CD14-positive monocyte (primary cell): ENCODE measurements around the gene RING1. TPM values are rescaled to one million over a fixed set of nuclear protein-coding genes. Genes with fewer than 3 reads are reported as not detected.

Source experiments
- DNase-seq, 3 donors: peaks; one replicate each; pipeline ENCODE4 v3.0.0-alpha.2; 2011 to 2022
- H2AFZ ChIP-seq: 2 replicates; pipeline ENCODE4 v1.6.0; 2012; ENCODE audit warnings: mild to moderate bottlenecking, low read depth, low read length, inconsistent platforms; ENCODE audit not compliant: insufficient read depth, poor library complexity, severe bottlenecking
- H3K27ac ChIP-seq, 2 donors: 1 replicate in 1 of 2; 2 replicates in 1 of 2; pipeline ENCODE4 v1.5.1; 2012 to 2013; ENCODE audit warnings: low read length in 2 of 2, control low read depth in 1 of 2, inconsistent platforms in 1 of 2, low read depth in 1 of 2, mild to moderate bottlenecking in 1 of 2
- H3K27me3 ChIP-seq, 2 donors: one replicate each; pipeline versions ENCODE4 v1.6.0 to v1.6.1; 2011 to 2013; ENCODE audit warnings: low read length in 2 of 2; ENCODE audit not compliant: control insufficient read depth in 2 of 2, insufficient read depth in 2 of 2
- H3K36me3 ChIP-seq, 2 donors: replicated peaks in 1 of 2; 1 replicate in 1 of 2; 2 replicates in 1 of 2; pipeline versions ENCODE4 v1.5.1 to v1.6.1; 2012 to 2013; ENCODE audit warnings: low read length in 2 of 2, control low read depth in 1 of 2, inconsistent platforms in 1 of 2, mild to moderate bottlenecking in 1 of 2; ENCODE audit not compliant: insufficient read depth in 2 of 2, control insufficient read depth in 1 of 2
- H3K4me1 ChIP-seq, 2 donors: 1 replicate in 1 of 2; 2 replicates in 1 of 2; pipeline versions ENCODE4 v1.5.1 to v1.6.1; 2012 to 2013; ENCODE audit warnings: low read length in 2 of 2, control low read depth in 1 of 2, inconsistent platforms in 1 of 2, mild to moderate bottlenecking in 1 of 2, moderate library complexity in 1 of 2; ENCODE audit not compliant: insufficient read depth in 2 of 2, control insufficient read depth in 1 of 2
- H3K4me2 ChIP-seq: replicated peaks from 2 replicates; pipeline ENCODE3; 2012; ENCODE audit warnings: low read length, moderate library complexity, mild to moderate bottlenecking; ENCODE audit not compliant: poor library complexity, severe bottlenecking; ENCODE audit errors: extremely low read depth
- H3K4me3 ChIP-seq, 3 experiments: fragments of 200-600 bp in 1 of 3; sonication (generic) in 1 of 3; replicated peaks in 1 of 3; 1 replicate in 2 of 3; 2 replicates in 1 of 3; pipeline ENCODE4 v1.5.1; 2011 to 2013; ENCODE audit warnings: low read length in 3 of 3, mild to moderate bottlenecking in 3 of 3, control low read depth in 2 of 3, low read depth in 2 of 3, inconsistent platforms in 1 of 3, moderate library complexity in 1 of 3
- H3K79me2 ChIP-seq: 2 replicates; pipeline ENCODE4 v1.6.0; 2012; ENCODE audit warnings: mild to moderate bottlenecking, control low read depth, inconsistent platforms, low read length, moderate library complexity; ENCODE audit not compliant: insufficient read depth
- H3K9ac ChIP-seq: 2 replicates; pipeline ENCODE4 v1.6.0; 2017; ENCODE audit warnings: low read length, mild to moderate bottlenecking; ENCODE audit not compliant: insufficient read depth, poor library complexity, severe bottlenecking
- H3K9me3 ChIP-seq, 2 donors: replicated peaks in 1 of 2; 1 replicate in 1 of 2; 2 replicates in 1 of 2; pipeline versions ENCODE4 v1.5.1 to v1.6.1; 2012 to 2013; ENCODE audit warnings: low read length in 2 of 2, control low read depth in 1 of 2; ENCODE audit not compliant: control insufficient read depth in 1 of 2, insufficient read depth in 1 of 2
- H4K20me1 ChIP-seq: 2 replicates; pipeline ENCODE4 v1.6.0; 2012; ENCODE audit warnings: mild to moderate bottlenecking, low read length, control low read depth, moderate library complexity; ENCODE audit not compliant: insufficient read depth
- H3K27ac Mint-ChIP-seq, 7 donors: one replicate each; pipeline ENCODE4 v1.8.0; 2020; ENCODE audit warnings: mild to moderate bottlenecking in 7 of 7, mixed read lengths in 7 of 7, moderate library complexity in 6 of 7, inconsistent platforms in 2 of 7
- H3K27me3 Mint-ChIP-seq, 3 donors: one replicate each; pipeline ENCODE4 v1.8.0; 2021 to 2022; ENCODE audit warnings: low read depth in 3 of 3, mild to moderate bottlenecking in 3 of 3, mixed read lengths in 3 of 3, moderate library complexity in 3 of 3, inconsistent platforms in 1 of 3
- H3K36me3 Mint-ChIP-seq, 2 donors: one replicate each; pipeline ENCODE4 v1.8.0; 2020; ENCODE audit warnings: mixed read lengths in 2 of 2, inconsistent platforms in 1 of 2, mild to moderate bottlenecking in 1 of 2
- H3K4me1 Mint-ChIP-seq: one replicate; pipeline ENCODE4 v1.8.0; 2020; ENCODE audit warnings: mild to moderate bottlenecking, mixed read lengths
- H3K4me3 Mint-ChIP-seq, 2 donors: one replicate each; pipeline ENCODE4 v1.8.0; 2020; ENCODE audit warnings: mild to moderate bottlenecking in 2 of 2, mixed read lengths in 2 of 2, moderate library complexity in 1 of 2
- H3K9me3 Mint-ChIP-seq, 7 donors: one replicate each; pipeline ENCODE4 v1.8.0; 2020 to 2022; ENCODE audit warnings: mixed read lengths in 7 of 7, mild to moderate bottlenecking in 6 of 7, moderate library complexity in 6 of 7, inconsistent platforms in 2 of 7
- CTCF ChIP-seq: fragments of 200-600 bp; IDR thresholded peaks from one replicate; pipeline ENCODE4 v1.8.0; 2022; ENCODE audit warnings: antibody characterized with exemption, mild to moderate bottlenecking
- WGBS: methylation state at CpG from one replicate; pipeline ENCODE4 v1.1.5; 2013; ENCODE audit warnings: missing lambda C conversion rate; ENCODE audit not compliant: insufficient coverage; 5-methylcytosine and 5-hydroxymethylcytosine counted together
- intact Hi-C, 2 donors: fragments of 100-400 bp; cut with micrococcal nuclease; formaldehyde crosslinking; loops; one replicate each; pipeline versions ENCODE4 v1.15.0 to v1.15.1; 2023
- polyA plus RNA-seq, 3 donors: library from polyadenylated mRNA; depleted of rRNA in 1 of 3; unstranded in 2 of 3; stranded (reverse) in 1 of 3; fragments of 300-500 nt in 2 of 3; fragments of >200 nt in 1 of 3; fragmentation: Illumina TruSeq in 2 of 3; gene quantifications; 1 replicate in 2 of 3; 2 replicates in 1 of 3; pipeline ENCODE4 v1.2.3, GENCODE V29; 2012 to 2021

Gene RING1
- polyA plus RNA-seq, 3 donors = 4.6 to 27.9 (median 5.7) TPM

DNA sequence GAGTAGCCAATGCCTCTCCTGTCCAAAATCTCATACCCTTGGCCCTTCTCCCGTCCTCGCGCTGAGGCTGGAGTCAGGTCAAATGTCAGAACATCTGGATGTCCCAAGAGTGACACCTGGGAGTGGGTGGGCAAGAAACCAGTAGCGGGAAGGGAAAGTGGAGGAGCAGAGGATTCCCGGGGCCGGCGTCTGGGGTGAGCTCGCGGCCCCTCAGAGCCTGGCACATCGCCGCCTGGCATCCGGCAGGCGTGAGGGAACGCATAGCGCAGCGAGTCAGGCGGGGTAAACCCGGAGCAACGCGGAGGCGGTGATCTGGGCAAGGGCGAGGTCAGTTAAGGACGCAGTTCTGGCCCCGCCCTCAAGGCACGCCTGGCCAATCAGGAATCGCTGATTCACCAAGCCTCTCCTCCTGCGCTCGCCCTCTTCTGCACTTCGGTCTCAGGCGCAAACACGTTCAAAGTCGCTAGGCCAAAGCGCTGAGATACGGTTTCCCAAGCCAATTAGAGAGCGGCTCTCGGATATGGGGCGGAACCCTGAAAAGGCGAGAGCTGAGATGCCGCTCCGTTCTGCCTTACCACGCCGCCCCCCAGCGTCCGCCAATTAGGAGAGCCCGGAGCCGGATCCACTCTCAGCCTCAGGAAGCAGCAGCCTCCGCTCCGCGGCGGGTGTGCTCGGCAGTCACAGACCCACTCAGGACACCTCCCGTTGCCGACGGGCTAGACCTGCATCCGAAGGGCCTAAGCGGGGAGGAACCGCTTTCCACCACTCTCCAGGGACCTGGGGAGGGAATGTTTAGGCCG lies 40.8 kb downstream of the RING1 start:
- Histone ChIP-seq H3K4me1 (peaks cover 24 to 29% of the 10 kb centered on the region in 2 donors), H3K4me2 (peak overlapping the region; percentile 84), H3K9ac (peak overlapping the region; percentile 71), H3K27ac (peak overlapping the region; percentile 92 to 93), H3K36me3 (peaks cover 10 to 21% of the 10 kb centered on the region in 2 donors), H3K9me3 (no peaks in the 10 kb centered on the region), H3K27me3 (no peaks in the 10 kb centered on the region), H2AFZ (peak overlapping the region; percentile 90), H4K20me1 (no peaks in the 10 kb centered on the region), H3K79me2 (peaks cover 4% of the 10 kb centered on the region), H3K4me3 (peak overlapping the region; percentile 43 to 77 (median 58))
- Mint-ChIP-seq H3K9me3 (no peaks in the 10 kb centered on the region), H3K4me3 (peak overlapping the region; percentile 81 to 92), H3K4me1 (peaks cover 32% of the 10 kb centered on the region), H3K27ac (peak overlapping the region; percentile 91 to 97 (median 96)), H3K36me3 (peaks cover 19 to 21% of the 10 kb centered on the region in 2 donors), H3K27me3 (peaks cover 7 to 13% (median 7%) of the 10 kb centered on the region in 3 donors)
- DNase-seq = peak; percentile 99
- no peak for TF ChIP-seq CTCF
- intact Hi-C loops = loop anchor here (2.0 to 10.0 kb wide), 10 partner anchors 37 to 314 kb away; partner anchors contain the start of genes COL11A2 (in 1 of the 2), RXRB (in 1 of the 2) and SLC39A7 (in 1 of the 2)
- WGBS = under 1% methylated on average over 52 of the region's 58 CpGs

- peak overlapping the region; percentile 81 to 87 for H3K4me3 Mint-ChIP-seq
- Histone ChIP-seq H3K9ac (peak overlapping the region; percentile 71), H4K20me1 (no peaks in the 10 kb centered on the region), H3K27me3 (no peaks in the 10 kb centered on the region), H2AFZ (peak overlapping the region; percentile 90), H3K4me1 (peaks cover 24 to 29% of the 10 kb centered on the region in 2 donors), H3K79me2 (peaks cover 4% of the 10 kb centered on the region), H3K36me3 (peaks cover 10 to 21% of the 10 kb centered on the region in 2 donors), H3K27ac (peak overlapping the region; percentile 92 to 93), H3K4me3 (peak overlapping the region; percentile 43 to 77 (median 58)), H3K4me2 (peak overlapping the region; percentile 84), H3K9me3 (no peaks in the 10 kb centered on the region)
- WGBS = 6% methylated on average over 12 of the region's 15 CpGs
- H3K36me3 Mint-ChIP-seq = peaks cover 19 to 23% of the 10 kb centered on the region in 2 donors
- intact Hi-C loops = loop anchor here (2.0 to 10.0 kb wide), 10 partner anchors 38 to 315 kb away; partner anchors contain the start of genes COL11A2 (in 1 of the 2), RXRB (in 1 of the 2) and SLC39A7 (in 1 of the 2)
- no peak for TF ChIP-seq CTCF
- DNase-seq = peak in 1 of 3 donors; percentile 29
- H3K27me3 Mint-ChIP-seq = peaks cover 7 to 13% (median 7%) of the 10 kb centered on the region in 3 donors
- peaks cover 32% of the 10 kb centered on the region for H3K4me1 Mint-ChIP-seq
- peak overlapping the region; percentile 91 to 97 (median 94) for H3K27ac Mint-ChIP-seq
- no peaks in the 10 kb centered on the region for H3K9me3 Mint-ChIP-seq
Measured at GRCh38 chr6:33249732-33250630, 41.7 kb downstream of the RING1 start.
